SK-N-SH treated with all-trans-retinoic acid at 6 μM for 48 hours (cell line): Measurements from ENCODE around the gene PRKCZ.

Experiments
- ATAC-seq: fragments of 200-7000 bp; cut with Tn5 transposase; 3 replicates; pipeline ENCODE4 v1.9.1; 2020; ENCODE audit warnings: mild to moderate bottlenecking, moderate library complexity
- ARNTL ChIP-seq: fragments of 450-650 bp; formaldehyde crosslinking; IDR thresholded peaks from 2 replicates; pipeline ENCODE4 v1.5.0; 2020; ENCODE audit warnings: low read depth, mild to moderate bottlenecking, moderate library complexity, borderline replicate concordance
- CSDC2 ChIP-seq: fragments of 250-450 bp; sonication (Bioruptor Pico); IDR thresholded peaks from 2 replicates; pipeline ENCODE4 v1.5.0; 2020; ENCODE audit warnings: mild to moderate bottlenecking, moderate library complexity
- ESRRG ChIP-seq: fragments of 250-450 bp; sonication (Bioruptor Pico); IDR thresholded peaks from 2 replicates; pipeline ENCODE4 v1.6.1; 2021; ENCODE audit warnings: mild to moderate bottlenecking
- GLIS3 ChIP-seq: fragments of 250-450 bp; sonication (Bioruptor Pico); IDR thresholded peaks from 2 replicates; pipeline ENCODE4 v1.5.0; 2020; ENCODE audit warnings: mild to moderate bottlenecking, moderate library complexity
- ISL1 ChIP-seq: fragments of 250-450 bp; sonication (Bioruptor Pico); IDR thresholded peaks from 2 replicates; pipeline ENCODE4 v2.1.2; 2022; ENCODE audit warnings: mild to moderate bottlenecking, moderate library complexity
- OSR1 ChIP-seq: fragments of 250-450 bp; sonication (Bioruptor Pico); IDR thresholded peaks from 2 replicates; pipeline ENCODE4 v1.8.0; 2022; ENCODE audit warnings: moderate library complexity, mild to moderate bottlenecking, inconsistent platforms
- PATZ1 ChIP-seq: fragments of 250-450 bp; sonication (Bioruptor Pico); IDR thresholded peaks from 2 replicates; pipeline ENCODE4 v1.8.0; 2020; ENCODE audit warnings: mild to moderate bottlenecking, moderate library complexity, borderline replicate concordance
- POU6F1 ChIP-seq: fragments of 250-450 bp; sonication (Bioruptor Pico); IDR thresholded peaks from 2 replicates; pipeline ENCODE4 v1.8.0; 2021; ENCODE audit warnings: low read depth, mild to moderate bottlenecking, moderate library complexity, borderline replicate concordance
- PPARA ChIP-seq: fragments of 250-450 bp; sonication (Bioruptor Pico); IDR thresholded peaks from 2 replicates; pipeline ENCODE4 v1.5.0; 2020; ENCODE audit warnings: mild to moderate bottlenecking, borderline replicate concordance
- RARB ChIP-seq: fragments of 250-450 bp; sonication (Bioruptor Pico); IDR thresholded peaks from 2 replicates; pipeline ENCODE4 v1.8.0; 2021; ENCODE audit warnings: mild to moderate bottlenecking, moderate library complexity
- SNAI2 ChIP-seq: fragments of 250-450 bp; sonication (Bioruptor Pico); IDR thresholded peaks from 2 replicates; pipeline ENCODE4 v1.5.0; 2020; ENCODE audit warnings: mild to moderate bottlenecking, moderate library complexity
- TCF4 ChIP-seq: fragments of 250-450 bp; sonication (Bioruptor Pico); IDR thresholded peaks from 2 replicates; pipeline ENCODE4 v1.8.0; 2021; ENCODE audit warnings: mild to moderate bottlenecking, moderate library complexity, borderline replicate concordance
- TOX ChIP-seq: fragments of 250-450 bp; sonication (Bioruptor Pico); IDR thresholded peaks from 2 replicates; pipeline ENCODE4 v1.8.0; 2021; ENCODE audit warnings: mild to moderate bottlenecking, moderate library complexity, borderline replicate concordance
- ZFP3 ChIP-seq: fragments of 250-450 bp; sonication (Bioruptor Pico); IDR thresholded peaks from 2 replicates; pipeline ENCODE4 v1.5.0; 2020; ENCODE audit warnings: mild to moderate bottlenecking, moderate library complexity
- ZFP30 ChIP-seq: fragments of 450-650 bp; formaldehyde crosslinking; IDR thresholded peaks from 2 replicates; pipeline ENCODE4 v1.5.0; 2022; ENCODE audit warnings: mild to moderate bottlenecking, moderate library complexity
- ZNF565 ChIP-seq: fragments of 450-650 bp; formaldehyde crosslinking; conservative IDR thresholded peaks from 2 replicates; pipeline ENCODE4 v1.5.0; 2020; ENCODE audit warnings: low read depth, mild to moderate bottlenecking, moderate library complexity
- ZNF70 ChIP-seq: fragments of 450-650 bp; formaldehyde crosslinking; IDR thresholded peaks from 2 replicates; pipeline ENCODE4 v1.5.0; 2020; ENCODE audit warnings: mild to moderate bottlenecking, moderate library complexity
- ZNF8 ChIP-seq: fragments of 450-650 bp; formaldehyde crosslinking; IDR thresholded peaks from 2 replicates; pipeline ENCODE4 v1.5.0; 2020; ENCODE audit warnings: mild to moderate bottlenecking, moderate library complexity
- TF ChIP-seq, protein P1 (sequence below): fragments of 250-450 bp; sonication (Bioruptor Pico); IDR thresholded peaks from 2 replicates; pipeline ENCODE4 v1.5.0; 2020; ENCODE audit warnings: mild to moderate bottlenecking, moderate library complexity
- TF ChIP-seq, protein P2 (sequence below): fragments of 250-450 bp; sonication (Bioruptor Pico); IDR thresholded peaks from 2 replicates; pipeline ENCODE4 v1.5.1; 2021; ENCODE audit warnings: mild to moderate bottlenecking, moderate library complexity

Gene PRKCZ

DNA sequence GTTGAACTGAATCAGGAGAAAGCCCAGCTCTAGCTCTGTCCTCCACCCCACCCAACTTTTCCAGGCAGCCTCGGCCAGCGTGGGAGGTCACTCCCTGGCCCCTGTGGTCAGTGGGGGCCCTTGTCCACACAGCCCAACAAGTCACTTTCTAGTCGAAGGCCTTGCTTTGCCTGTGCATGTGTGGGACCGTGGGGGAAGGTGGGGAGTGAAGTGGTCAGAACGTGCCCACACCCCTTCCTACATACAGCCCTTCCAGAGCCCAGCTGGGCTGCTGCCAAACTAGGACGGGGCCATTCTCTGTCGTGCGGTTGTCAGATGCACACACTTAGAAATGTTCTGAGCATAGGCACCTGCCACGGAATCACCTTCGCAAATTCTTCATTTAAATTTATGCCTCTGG, 126.4 kb downstream of the PRKCZ start (continued):
- TF ChIP-seq, protein P1, sequence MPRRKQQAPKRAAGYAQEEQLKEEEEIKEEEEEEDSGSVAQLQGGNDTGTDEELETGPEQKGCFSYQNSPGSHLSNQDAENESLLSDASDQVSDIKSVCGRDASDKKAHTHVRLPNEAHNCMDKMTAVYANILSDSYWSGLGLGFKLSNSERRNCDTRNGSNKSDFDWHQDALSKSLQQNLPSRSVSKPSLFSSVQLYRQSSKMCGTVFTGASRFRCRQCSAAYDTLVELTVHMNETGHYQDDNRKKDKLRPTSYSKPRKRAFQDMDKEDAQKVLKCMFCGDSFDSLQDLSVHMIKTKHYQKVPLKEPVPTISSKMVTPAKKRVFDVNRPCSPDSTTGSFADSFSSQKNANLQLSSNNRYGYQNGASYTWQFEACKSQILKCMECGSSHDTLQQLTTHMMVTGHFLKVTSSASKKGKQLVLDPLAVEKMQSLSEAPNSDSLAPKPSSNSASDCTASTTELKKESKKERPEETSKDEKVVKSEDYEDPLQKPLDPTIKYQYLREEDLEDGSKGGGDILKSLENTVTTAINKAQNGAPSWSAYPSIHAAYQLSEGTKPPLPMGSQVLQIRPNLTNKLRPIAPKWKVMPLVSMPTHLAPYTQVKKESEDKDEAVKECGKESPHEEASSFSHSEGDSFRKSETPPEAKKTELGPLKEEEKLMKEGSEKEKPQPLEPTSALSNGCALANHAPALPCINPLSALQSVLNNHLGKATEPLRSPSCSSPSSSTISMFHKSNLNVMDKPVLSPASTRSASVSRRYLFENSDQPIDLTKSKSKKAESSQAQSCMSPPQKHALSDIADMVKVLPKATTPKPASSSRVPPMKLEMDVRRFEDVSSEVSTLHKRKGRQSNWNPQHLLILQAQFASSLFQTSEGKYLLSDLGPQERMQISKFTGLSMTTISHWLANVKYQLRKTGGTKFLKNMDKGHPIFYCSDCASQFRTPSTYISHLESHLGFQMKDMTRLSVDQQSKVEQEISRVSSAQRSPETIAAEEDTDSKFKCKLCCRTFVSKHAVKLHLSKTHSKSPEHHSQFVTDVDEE (CRISPR knock-in tag): no peak
- TF ChIP-seq ZFP3 (CRISPR knock-in tag): no peak
- no peak for TF ChIP-seq SNAI2 (CRISPR knock-in tag)
- TF ChIP-seq, all 23 proteins: peak for 0

DNA sequence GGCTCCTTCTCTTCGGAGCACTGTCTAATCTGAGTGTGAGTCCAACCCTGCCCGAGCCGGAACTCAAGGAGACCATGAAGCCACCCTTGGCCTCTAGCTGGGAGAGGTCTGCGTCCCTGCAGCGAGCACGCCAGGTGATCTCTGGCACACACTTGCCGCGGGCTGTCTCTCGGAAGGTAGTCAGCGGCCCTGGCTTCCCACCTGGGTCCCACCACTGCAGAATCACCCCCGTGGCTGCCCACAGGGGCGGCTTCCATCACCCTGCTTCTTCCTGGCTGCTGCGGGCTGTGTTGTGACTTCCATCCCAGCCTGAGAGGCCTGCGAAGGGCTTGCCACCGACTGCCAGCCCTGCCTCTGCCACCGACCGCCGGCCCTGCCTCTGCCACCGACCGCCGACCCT, 127.3 kb downstream of the PRKCZ start:
- no peak for ATAC-seq
- TF ChIP-seq, protein P2, sequence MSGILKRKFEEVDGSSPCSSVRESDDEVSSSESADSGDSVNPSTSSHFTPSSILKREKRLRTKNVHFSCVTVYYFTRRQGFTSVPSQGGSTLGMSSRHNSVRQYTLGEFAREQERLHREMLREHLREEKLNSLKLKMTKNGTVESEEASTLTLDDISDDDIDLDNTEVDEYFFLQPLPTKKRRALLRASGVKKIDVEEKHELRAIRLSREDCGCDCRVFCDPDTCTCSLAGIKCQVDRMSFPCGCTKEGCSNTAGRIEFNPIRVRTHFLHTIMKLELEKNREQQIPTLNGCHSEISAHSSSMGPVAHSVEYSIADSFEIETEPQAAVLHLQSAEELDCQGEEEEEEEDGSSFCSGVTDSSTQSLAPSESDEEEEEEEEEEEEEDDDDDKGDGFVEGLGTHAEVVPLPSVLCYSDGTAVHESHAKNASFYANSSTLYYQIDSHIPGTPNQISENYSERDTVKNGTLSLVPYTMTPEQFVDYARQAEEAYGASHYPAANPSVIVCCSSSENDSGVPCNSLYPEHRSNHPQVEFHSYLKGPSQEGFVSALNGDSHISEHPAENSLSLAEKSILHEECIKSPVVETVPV (CRISPR knock-in tag): no peak
- TF ChIP-seq CSDC2 (CRISPR knock-in tag): no peak
- no peak for TF ChIP-seq ESRRG (CRISPR knock-in tag)
- TF ChIP-seq ZFP30 (CRISPR knock-in tag): no peak
- no peak for TF ChIP-seq ZFP3 (CRISPR knock-in tag)
- TF ChIP-seq RARB (CRISPR knock-in tag): no peak
- TF ChIP-seq ZNF70 (CRISPR knock-in tag): no peak
- TF ChIP-seq SNAI2 (CRISPR knock-in tag): no peak
- TF ChIP-seq, protein P1 (CRISPR knock-in tag): no peak
- no peak for TF ChIP-seq ISL1 (CRISPR knock-in tag)
- TF ChIP-seq TOX: no peak
- TF ChIP-seq TCF4: no peak
- no peak for TF ChIP-seq PPARA (CRISPR knock-in tag)
- TF ChIP-seq GLIS3 (CRISPR knock-in tag): no peak

GRCh38 chr1:2177946-2178538, 127.8 kb downstream of the PRKCZ start:
- no peak for ATAC-seq
- TF ChIP-seq ESRRG (CRISPR knock-in tag) (no peak), RARB (CRISPR knock-in tag) (no peak), POU6F1 (CRISPR knock-in tag) (no peak), SNAI2 (CRISPR knock-in tag) (no peak)

DNA sequence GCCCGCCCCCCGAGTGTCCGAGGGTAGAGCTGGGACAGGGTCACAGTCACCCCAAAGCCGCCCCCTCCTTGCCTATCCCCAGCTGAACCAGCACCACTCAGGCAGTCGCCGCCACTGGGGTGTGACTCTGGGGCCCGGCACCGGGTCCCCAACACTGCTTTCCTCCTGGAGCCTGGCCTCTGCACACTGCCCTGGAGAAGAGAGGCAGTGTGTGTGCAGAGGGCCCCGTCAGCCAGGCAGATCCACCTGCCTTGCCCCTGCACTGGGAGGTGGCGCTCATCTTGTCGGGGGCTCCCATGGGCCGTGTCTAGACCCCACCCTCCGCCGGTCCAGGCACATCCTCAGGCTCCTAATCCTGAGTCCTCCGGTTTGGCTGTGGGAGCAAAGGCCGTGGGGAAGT, 128.7 kb downstream of the PRKCZ start:
- no peak for ATAC-seq
- no peak for TF ChIP-seq ZFP30 (CRISPR knock-in tag)
- no peak for TF ChIP-seq SNAI2 (CRISPR knock-in tag)
- no peak for TF ChIP-seq ARNTL (CRISPR knock-in tag)
- TF ChIP-seq TOX: no peak
- TF ChIP-seq TCF4: no peak
- no peak for TF ChIP-seq ISL1 (CRISPR knock-in tag)
- TF ChIP-seq ESRRG (CRISPR knock-in tag): no peak
- no peak for TF ChIP-seq ZNF8 (CRISPR knock-in tag)
- no peak for TF ChIP-seq ZNF565 (CRISPR knock-in tag)
- TF ChIP-seq, protein P2 (CRISPR knock-in tag): no peak
- TF ChIP-seq PPARA (CRISPR knock-in tag): no peak
- TF ChIP-seq OSR1 (CRISPR knock-in tag): no peak
- TF ChIP-seq PATZ1 (CRISPR knock-in tag): no peak
